Prostate gland (tissue), 2 donors: Measurements from ENCODE around the gene SLC25A13. TPM values are rescaled to one million over a fixed set of nuclear protein-coding genes. Genes with fewer than 3 reads are reported as not detected.

Experiments
- DNase-seq: peaks from one replicate; pipeline ENCODE4 v3.0.0-alpha.2; 2019; ENCODE audit warnings: low spot score
- H3K27ac ChIP-seq, 2 donors: fragments of 200-600 bp; sonication (generic); 2 replicates each; pipeline ENCODE4 v1.5.1; 2017 to 2019
- H3K27me3 ChIP-seq: fragments of 200-600 bp; sonication (generic); replicated peaks from 2 replicates; pipeline ENCODE4 v1.5.1; 2019; ENCODE audit not compliant: insufficient read depth
- H3K36me3 ChIP-seq, 2 donors: fragments of 200-600 bp; sonication (generic); 1 replicate in 1 of 2; 2 replicates in 1 of 2; pipeline versions ENCODE4 v1.5.1 to v1.8.1; 2017 to 2019
- H3K4me1 ChIP-seq: fragments of 200-600 bp; sonication (generic); replicated peaks from 2 replicates; pipeline ENCODE4 v1.5.1; 2019
- H3K4me3 ChIP-seq, 2 donors: fragments of 200-600 bp; sonication (generic); 2 replicates each; pipeline ENCODE4 v1.5.1; 2017 to 2019
- H3K9me3 ChIP-seq: fragments of 200-600 bp; sonication (generic); 2 replicates; pipeline ENCODE4 v1.5.1; 2017
- CTCF ChIP-seq, 4 experiments: fragments of 200-600 bp in 2 of 4; fragments of 450-650 bp in 2 of 4; sonication (generic) in 2 of 4; IDR thresholded peaks; 1 replicate in 3 of 4; 2 replicates in 1 of 4; pipeline ENCODE4 v1.5.1; 2016 to 2019; ENCODE audit warnings: antibody characterized with exemption in 4 of 4, mild to moderate bottlenecking in 2 of 4, moderate library complexity in 2 of 4
- POLR2A ChIP-seq: fragments of 450-650 bp; IDR thresholded peaks from one replicate; pipeline ENCODE4 v1.6.1; 2016; ENCODE audit warnings: antibody characterized with exemption, mild to moderate bottlenecking
- POLR2AphosphoS5 ChIP-seq: sonication (generic); formaldehyde crosslinking; IDR thresholded peaks from one replicate; pipeline ENCODE4 v1.6.1; 2017; ENCODE audit warnings: antibody characterized with exemption
- WGBS: methylation state at CpG from one replicate; pipeline ENCODE4 v1.1.5; 2018; 5-methylcytosine and 5-hydroxymethylcytosine counted together
- intact Hi-C: fragments of 100-400 bp; cut with DNase I; formaldehyde crosslinking; loops from one replicate; pipeline ENCODE4 v1.14.2; 2022
- total RNA-seq, 2 donors: library from RNA; depleted of rRNA; stranded (reverse); fragments of >200 nt; gene quantifications; one replicate each; pipeline ENCODE4 v1.1.0, GENCODE V29; 2016

Gene SLC25A13
- total RNA-seq, 2 donors from 2014 or later: 14.4 to 41.6 TPM

GRCh38 chr7:96188174-96188581, 133.7 kb downstream of the SLC25A13 start:
- no peaks in the 10 kb centered on the region for H3K36me3 ChIP-seq
- intact Hi-C loops: no loop called here

DNA sequence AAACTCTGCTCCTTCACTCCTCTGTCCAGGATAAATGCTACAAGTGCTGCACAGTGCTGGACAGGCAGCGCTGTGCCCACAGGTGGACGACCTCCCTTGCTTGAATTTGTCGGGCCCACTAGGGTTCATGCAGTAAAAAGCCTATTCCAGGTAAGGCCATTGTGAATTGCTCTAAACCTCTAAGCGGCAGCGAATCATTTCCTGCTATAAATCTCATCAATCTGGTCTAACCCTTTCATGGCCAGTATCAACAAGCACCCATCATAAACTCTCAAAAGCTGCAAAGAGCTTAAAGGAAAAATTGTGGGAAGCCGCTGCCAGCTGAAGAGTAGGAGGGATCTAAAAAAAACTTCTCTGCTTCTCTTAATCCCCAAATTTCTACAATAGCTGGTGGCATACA, 134.2 kb downstream of the SLC25A13 start:
- 52% methylated on average over 6 of the region's 6 CpGs for WGBS
- Histone ChIP-seq H3K4me3 (no peak overlapping the region), H3K36me3 (no peaks in the 10 kb centered on the region), H3K9me3 (no peaks in the 10 kb centered on the region), H3K27me3 (no peaks in the 10 kb centered on the region), H3K4me1 (no peaks in the 10 kb centered on the region), H3K27ac (no peak overlapping the region)
- TF ChIP-seq CTCF (IDR thresholded peaks at IDR 0.05) (no peak), POLR2AphosphoS5 (no peak), POLR2A (no peak)
- intact Hi-C loops: no loop called here
- DNase-seq: no peak

More at GRCh38 chr7:96188174-96188581, 133.7 kb downstream of the SLC25A13 start:
- no peak for DNase-seq
- Histone ChIP-seq H3K4me3 (no peak overlapping the region), H3K27me3 (no peaks in the 10 kb centered on the region), H3K4me1 (no peaks in the 10 kb centered on the region), H3K9me3 (no peaks in the 10 kb centered on the region), H3K27ac (no peak overlapping the region)
- 16% methylated on average over 8 of the region's 8 CpGs for WGBS
- TF ChIP-seq CTCF (IDR thresholded peaks at IDR 0.05): no peak
- TF ChIP-seq POLR2A: no peak
- no peak for TF ChIP-seq POLR2AphosphoS5

- TF ChIP-seq CTCF (IDR thresholded peaks at IDR 0.05) (no peak), POLR2A (no peak), POLR2AphosphoS5 (no peak)
- Histone ChIP-seq H3K27me3 (no peaks in the 10 kb centered on the region), H3K9me3 (no peaks in the 10 kb centered on the region), H3K4me1 (no peaks in the 10 kb centered on the region), H3K36me3 (no peaks in the 10 kb centered on the region), H3K27ac (no peak overlapping the region), H3K4me3 (no peak overlapping the region)
- no peak for DNase-seq
- intact Hi-C loops: no loop called here
- WGBS: 87% methylated on average over 2 of the region's 2 CpGs
Observed at GRCh38 chr7:96184783-96185182, 137.1 kb downstream of the SLC25A13 start.

DNA sequence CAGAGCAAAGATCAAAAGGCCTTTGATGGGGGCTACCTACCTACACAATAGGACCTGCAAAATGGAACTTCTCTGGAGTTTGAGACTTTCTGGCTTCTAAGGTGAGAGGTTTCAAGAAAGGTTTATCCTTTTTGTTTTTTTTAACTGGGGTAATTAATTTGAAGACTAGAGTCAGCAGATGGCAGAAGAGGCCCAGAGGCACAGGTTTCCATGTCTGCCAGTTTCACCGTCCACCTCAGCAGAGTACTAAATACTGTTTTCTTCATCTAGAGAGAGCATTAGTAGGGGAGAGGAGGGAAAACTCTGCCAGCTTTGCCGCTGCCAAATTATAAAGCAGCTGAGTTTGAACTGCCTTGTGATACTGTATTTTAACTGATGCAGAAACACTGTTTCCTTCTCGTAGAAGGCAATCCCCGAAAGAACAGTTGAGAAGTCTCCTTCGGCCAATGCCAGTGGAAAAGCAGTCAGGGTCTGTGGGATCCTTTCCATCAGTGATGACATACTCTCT, 138.7 kb downstream of the SLC25A13 start:
- Histone ChIP-seq H3K27me3 (no peaks in the 10 kb centered on the region), H3K36me3 (no peaks in the 10 kb centered on the region), H3K4me3 (no peak overlapping the region), H3K9me3 (no peaks in the 10 kb centered on the region), H3K27ac (no peak overlapping the region), H3K4me1 (no peaks in the 10 kb centered on the region)
- intact Hi-C loops: no loop called here
- TF ChIP-seq CTCF (IDR thresholded peaks at IDR 0.05) (no peak), POLR2A (no peak), POLR2AphosphoS5 (no peak)
- DNase-seq: no peak
- 85% methylated on average over 5 of the region's 5 CpGs for WGBS

GRCh38 chr7:96182424-96183158, 139.3 kb downstream of the SLC25A13 start:
- Histone ChIP-seq H3K27ac (no peak overlapping the region), H3K9me3 (no peaks in the 10 kb centered on the region), H3K36me3 (no peaks in the 10 kb centered on the region), H3K27me3 (no peaks in the 10 kb centered on the region), H3K4me1 (no peaks in the 10 kb centered on the region), H3K4me3 (no peak overlapping the region)
- TF ChIP-seq CTCF (IDR thresholded peaks at IDR 0.05) (no peak), POLR2AphosphoS5 (no peak), POLR2A (no peak)
- no peak for DNase-seq
- intact Hi-C loops: no loop called here
- WGBS: 76% methylated on average over 5 of the region's 5 CpGs
